GM18517 (cell line): Measurements from ENCODE around the gene MGRN1.
"Not testable (repeated sequence)": the region's sequence is repeated elsewhere in the genome, so short reads cannot be mapped to it uniquely, and the experiment has no call there.

Experiments used
- ATAC-seq: cut with Tn5 transposase; IDR thresholded peaks from one replicate; pipeline ENCODE4 v1.9.1; 2021; ENCODE audit warnings: mild to moderate bottlenecking, moderate library complexity; ENCODE audit not compliant: unreplicated experiment

The MGRN1 gene

DNA sequence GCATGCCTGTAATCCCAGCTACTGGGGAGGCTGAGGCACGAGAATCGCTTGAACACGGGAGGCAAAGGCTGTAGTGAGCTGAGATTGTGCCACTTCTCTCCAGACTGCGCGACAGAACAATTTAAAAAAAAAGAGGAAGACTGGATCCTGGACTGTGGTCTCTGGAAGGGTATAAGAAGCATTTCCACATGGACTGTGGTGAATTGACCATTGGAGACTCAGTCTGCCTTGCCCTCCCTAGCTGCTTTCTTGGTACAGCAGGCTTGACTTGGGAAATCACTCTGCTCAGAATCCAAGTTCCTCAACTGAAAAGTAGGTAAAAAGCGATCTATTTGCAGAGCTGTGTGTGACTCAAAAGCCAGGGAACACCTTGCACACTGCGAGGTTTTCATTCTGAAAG is 1.0 kb upstream of the MGRN1 start:
- ATAC-seq, result no peak

DNA sequence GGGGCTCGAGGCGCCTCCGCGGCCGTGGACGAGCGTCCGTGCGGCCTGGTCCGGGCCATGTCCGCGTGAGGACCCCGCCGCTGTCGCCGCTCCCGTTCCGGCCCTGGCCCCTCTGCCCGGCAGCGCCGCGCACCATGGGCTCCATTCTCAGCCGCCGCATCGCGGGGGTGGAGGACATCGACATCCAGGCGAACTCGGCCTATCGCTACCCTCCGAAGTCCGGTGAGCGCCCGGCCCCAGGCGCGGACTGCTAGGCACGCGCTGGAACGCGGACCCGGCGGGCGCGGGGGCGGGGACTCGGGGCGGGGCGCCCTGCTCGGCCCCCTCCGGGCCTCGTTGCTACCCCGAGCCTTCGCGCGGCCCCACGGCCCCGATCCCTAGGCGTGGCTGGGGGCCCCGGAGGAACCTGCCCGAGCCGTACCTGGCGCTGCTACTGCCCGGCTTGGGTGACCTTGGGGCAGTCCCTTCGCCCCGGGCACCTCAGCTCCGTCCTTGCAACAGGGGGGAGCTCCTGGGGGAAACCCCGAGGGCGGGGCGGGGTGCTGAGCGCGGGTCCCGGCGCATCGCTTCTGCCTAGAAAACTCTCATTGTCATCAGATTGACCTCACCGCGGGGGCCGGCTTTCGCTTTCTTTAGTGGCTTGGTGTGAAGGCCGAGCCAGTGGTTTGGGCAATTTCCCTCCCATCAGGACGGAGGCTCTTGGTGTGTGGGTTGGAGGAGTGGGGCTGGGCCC is 367 bp downstream of the MGRN1 start:
- peak; percentile 65 for ATAC-seq

DNA sequence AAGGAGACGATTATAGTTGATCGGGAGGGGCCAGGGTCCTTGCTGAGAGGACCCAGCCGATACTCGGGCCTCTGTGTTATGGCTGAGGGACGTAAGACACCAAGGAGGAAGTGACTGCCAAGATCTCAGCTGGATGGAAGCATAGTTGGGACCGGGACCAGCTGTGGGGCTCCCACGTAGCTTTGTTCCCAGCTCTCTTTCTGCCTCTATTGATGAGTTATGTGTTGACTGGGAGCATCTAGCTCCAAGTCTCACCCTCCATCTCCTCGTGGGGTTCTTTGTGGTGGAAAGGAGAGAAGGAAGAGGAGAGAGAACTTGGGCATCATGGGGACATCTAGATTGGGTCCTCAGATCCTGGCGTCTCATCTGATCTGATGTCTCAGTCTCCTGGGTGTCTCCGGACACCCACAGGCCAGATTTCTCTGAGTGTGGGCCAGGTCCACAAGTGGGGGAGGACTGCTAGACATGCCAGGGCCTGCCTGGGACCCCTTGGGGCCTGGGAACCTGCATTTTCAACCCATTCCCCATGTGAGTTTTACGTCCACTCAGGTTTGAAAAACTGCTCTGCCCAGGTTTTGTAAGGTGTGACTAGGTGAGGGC is 1.0 kb downstream of the MGRN1 start:
- no peak for ATAC-seq

DNA sequence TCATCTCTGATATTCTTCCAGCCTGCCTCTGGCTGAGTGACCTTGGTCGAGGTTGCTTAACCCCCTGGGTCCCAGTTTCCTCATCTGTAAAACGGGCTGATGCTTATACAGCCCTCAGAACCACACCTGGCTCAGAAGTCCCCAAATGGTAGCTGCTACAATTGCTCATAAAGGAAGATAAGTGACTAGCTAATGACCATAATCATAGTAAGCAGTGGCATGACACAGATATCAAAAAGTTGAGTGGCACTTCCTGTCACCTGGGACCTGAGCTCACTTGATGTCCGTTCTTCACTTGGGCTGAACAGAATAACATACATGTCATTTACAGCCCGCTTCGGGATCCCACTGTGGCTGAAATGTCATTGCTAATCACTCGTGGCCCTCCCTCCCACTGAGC is 1.8 kb downstream of the MGRN1 start:
- ATAC-seq, result no peak

DNA sequence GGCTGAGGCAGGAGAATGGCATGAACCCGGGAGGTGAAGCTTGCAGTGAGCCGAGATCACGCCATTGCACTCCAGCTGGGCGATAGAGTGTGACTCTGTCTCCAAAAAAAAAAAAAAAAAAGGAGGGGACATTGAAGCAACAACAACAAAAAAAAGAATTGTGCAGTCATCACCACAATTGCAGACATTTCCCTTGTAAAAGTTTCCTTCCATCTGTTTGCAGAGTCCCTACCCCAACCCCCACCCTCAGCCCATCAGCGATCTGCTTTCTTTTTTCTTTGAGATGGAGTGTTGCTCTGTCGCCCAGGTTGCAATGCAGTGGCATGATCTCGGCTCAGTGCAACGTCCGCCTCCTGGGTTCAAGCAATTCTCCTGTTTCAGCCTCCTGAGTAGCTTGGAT is 3.7 kb downstream of the MGRN1 start:
- ATAC-seq, result no peak

DNA sequence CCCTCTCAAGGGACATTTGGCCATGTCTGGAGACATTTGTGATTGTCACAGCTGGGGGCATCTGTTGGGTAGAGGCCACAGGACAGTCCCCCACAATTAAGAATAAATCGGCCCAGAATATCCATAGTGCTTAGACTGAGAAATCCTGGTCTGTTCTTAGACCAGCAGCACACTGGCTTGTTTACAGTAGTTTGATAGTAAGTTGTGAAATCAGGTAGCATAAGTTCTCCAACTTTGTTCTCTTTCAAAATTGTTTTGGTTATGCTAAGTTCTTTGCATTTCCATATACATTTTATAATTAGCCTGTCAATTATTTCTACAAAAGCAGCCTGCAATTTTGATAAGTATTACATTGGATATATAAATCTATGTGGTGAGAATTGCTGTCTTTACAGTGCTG is 6.8 kb downstream of the MGRN1 start:
- no peak for ATAC-seq

DNA sequence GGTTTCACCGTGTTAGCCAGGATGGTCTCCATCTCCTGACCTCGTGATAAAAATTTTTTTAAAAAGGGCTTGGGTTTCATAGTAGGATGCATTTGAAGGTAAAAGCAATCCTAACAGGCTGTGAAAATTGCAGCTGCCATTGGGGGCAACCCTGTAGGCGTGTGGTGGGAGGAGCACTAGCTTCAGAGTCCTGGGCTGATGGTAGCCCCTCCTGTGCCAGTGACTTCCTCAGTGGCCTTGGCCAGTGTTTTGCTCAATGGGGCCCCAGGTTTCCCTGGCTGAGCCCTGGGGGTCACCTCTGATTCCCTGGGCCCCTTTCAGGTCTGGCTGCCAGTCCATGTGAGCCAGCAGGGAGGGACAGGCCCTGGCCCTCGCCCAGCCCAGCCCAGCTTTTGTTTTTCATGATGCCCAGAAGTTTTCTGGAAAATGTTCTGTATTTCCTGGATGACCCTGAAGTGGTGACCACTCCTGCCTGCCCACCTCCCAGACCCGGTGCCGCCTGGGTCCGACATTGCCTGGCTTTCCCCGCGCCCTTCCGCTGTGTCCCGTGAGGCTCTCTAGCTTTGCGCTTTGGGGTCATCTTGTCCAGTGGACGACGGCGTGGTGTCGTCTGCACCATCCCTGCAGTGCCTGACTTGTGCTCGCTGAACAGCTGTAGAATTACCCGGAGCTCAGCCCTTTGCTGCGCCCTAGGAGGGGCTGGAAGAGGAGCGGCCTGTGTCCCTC is 9.4 kb downstream of the MGRN1 start:
- no peak for ATAC-seq

DNA sequence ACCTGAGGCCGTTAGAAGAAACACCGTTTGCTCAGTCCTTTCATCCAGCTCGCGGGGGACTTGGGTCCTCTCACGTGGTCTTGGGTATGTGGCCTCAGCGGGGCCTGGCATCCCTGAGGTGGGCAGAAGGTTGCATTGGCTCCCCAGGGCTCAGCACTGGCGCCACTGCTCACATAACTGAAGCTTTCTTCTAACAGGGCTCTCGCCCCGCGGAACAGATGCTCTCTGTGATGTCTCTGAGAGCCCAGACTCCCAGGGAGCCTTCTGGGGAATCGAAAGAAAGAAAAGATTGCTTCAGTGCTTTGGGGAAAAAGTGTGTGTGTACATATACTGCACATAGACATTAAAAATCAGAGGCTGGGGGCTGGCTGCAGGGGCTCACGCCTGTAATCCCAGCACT is 10.1 kb downstream of the MGRN1 start:
- no peak for ATAC-seq

DNA sequence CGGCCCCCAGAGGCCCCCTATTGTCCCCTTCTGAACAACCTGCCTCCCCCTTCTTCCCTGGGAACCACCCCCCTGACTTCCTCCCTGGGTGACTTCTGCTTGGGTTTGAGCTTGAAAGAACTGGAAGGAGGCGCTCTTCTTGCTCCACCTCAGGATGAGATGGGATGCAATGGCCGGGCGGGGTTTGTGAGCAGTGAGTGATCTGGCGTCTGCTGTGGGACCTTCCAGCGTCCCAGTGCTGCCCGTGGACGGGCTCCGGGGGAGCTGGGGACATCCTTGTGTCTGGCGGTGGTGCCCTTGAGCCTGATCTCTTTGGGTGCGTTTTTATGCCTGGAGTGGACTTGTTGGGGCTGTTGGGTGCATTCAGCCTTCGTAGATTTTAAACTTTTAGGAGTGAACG is 11.6 kb downstream of the MGRN1 start:
- no peak for ATAC-seq

DNA sequence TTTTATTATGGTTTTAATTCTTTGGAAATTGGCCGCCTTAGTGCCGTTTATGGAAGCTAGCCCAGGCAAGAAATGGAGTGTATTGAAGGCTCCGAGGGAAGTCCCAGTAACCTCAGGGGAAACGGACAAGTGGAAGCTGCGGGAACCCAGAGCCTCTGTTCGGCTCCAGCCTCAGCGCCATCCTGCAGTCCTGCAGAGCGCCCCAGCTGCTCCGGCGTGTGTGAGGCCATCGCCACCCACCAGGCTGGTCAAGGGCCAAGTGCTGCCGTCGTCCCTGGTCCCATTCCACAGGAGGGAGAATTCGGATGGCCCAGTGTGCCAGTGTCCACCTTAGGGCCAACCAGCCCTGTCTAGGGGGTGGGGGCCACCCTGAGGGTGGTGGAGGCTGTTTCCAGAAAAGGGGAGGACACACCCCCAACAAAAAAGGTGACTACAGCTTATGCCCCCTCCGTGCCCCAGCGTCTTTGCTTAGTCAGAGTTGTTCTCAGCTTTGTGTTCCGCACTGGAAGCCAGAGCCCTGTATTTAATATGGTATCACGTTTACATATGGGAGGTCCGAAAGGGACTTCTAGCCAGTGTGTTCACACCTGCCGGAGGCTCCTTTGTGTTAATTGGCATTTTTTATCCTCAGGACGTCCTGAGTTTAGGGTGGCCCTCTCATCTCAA is 13.0 kb downstream of the MGRN1 start:
- no peak for ATAC-seq

DNA sequence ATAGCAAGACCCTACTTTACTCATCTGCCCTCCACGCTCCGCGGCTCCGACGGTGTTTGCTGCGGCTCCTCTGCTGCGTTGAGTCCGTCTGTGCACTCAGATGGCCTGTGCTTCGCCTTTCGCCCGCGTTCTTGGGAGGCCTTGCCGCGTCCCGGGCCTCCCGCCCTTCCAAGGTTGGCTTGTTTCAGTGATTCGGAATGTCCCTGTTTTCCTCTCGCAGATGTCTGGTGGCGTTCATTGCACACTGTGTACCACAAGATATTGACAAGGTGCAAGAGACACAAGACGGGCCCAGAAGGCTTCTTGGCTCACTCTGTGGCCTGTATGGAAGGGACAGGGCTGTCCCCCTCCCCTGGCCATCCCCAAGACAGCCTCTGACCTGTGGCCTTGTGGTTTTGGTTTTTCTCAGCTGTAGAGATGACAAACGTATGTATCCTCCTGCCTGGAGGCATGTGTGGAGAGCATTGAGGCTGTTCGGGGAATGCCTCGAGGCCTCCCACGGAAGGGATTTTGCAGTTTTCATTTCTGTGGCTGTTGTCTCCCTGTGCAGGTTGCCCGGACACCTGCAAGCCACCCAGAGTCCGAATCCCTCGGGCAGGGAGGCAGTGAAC is 15.4 kb downstream of the MGRN1 start:
- no peak for ATAC-seq

DNA sequence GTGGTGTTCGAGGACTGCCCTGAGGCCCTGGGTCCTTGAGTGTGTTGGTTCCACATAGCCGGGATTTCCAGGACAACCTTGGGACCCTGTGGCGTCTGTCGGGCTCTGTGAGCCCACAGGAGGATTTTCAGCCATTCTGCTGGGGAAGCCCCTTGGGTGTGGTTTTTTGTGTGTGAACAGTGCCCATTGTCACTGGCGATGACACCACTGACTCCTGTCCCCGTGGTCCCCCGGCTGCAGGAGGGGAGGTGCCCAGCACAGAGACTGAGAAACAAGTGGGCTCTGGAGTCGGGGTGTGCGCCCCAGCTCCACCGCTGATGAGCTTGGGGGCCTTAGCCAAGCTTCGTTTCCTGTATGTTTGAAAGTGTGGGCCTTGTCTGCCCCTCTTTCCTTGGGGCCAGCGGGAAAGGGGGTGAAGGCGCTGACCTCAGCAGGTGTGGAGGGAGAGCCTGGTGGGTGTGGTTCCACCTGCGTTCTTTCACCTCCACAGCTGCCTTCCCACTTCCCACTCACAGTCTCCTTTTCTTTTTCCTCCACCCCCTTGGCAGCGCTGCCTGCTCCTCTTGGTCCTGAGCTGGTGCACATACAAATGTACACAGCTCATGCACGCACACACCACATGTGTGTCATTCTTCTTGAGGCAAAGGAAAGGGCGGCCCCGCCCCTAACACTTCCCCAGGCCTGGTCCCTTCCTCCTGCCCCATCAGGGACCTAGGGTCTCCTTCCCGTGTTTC is 16.1 kb downstream of the MGRN1 start:
- ATAC-seq, result no peak

DNA sequence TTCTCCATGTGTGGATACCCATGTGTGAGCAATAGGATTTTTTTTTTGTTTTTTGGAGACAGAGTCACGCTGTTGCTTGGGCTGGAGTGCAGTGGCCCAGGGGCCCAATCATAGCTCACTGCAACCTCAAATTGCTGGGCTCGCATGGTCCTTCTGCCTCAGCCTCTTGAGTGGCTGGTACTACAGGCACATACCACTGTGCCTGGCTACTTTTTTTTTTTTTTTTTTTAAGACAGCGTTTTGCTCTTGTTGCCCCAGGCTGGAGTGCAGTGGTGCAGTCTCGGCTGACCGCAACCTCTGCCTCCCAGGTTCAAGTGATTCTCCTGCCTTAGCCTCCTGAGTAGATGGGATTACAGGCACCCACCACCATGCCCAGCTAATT is 16.7 kb downstream of the MGRN1 start:
- ATAC-seq, result no peak

DNA sequence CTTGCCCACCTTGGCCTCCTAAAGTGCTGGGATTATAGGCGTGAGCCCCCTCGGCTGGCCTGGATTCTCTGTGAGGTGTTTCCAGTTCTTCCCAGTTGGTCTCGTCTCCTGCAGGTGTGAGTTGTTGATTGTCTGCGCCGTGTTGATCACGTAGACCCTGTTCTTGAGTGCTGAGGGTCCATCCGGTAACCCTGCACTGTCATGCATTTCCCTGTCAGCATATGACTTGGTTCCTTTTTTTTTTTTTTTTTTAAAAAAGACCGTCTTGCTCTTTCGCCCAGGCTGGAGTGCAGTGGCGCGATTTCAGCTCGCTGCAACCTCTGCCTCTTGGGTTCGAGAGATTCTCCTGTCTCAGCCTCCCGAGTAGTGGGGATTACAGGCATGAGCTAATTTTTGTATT is 17.3 kb downstream of the MGRN1 start:
- no peak for ATAC-seq

DNA sequence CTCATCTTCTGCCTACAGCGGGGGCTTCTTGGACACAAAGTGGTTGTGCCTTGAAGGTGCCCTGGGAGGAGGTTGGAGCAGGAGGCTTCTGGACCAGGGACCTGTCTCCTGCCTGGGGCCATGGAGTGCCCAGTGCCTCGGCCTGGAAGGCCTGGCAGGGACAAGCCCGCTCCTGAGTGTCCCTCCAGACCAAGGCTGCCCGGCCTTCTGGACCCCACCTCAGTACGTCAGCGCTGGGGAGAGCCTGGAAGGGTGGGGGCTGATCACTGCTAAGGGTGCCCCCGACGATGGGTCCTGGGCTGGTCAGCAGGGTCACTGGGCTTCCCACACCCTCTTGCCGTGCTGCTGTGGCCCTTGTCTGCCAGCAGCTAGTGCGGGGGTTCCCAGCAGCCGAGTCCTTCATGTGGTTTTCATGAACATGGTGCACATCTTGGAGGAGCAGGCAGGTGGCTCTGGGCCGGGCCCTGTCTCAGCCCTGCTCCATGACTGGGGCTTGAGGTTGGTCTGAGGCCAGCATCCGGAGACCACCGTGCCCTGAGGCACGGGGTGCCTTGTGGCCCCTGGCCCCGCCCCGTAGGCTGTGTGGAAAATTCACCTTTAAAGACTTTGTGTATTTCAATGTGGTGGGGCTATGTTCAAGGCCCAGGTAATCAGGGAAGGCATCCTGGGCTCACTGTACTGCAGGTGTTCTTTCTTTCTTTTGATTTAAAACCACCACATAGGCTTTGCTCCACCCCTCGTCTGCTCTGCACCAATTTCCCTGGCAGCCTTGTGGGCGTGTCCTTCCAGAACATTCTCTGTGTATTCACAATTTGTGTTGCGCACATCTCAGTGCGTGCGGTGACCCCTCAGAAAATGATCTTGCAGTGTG is 22.4 kb downstream of the MGRN1 start:
- ATAC-seq, result no peak

DNA sequence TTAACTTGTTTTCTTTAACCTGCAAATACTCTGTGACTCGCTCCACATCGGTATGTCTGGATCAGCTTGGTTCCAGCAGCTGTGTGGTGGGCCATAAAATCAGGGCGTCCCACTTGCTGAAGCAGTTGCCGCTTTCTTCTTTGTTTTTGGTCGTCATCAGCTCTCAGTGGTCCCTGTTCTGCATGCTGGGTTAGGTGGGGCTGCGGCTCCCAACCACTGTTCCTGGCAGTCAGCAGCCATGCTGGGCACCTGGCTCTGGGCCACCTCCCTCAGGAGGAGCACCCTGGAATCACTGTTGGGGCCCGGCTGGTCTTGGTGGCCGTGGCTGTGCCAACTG is 23.0 kb downstream of the MGRN1 start:
- ATAC-seq, result no peak

DNA sequence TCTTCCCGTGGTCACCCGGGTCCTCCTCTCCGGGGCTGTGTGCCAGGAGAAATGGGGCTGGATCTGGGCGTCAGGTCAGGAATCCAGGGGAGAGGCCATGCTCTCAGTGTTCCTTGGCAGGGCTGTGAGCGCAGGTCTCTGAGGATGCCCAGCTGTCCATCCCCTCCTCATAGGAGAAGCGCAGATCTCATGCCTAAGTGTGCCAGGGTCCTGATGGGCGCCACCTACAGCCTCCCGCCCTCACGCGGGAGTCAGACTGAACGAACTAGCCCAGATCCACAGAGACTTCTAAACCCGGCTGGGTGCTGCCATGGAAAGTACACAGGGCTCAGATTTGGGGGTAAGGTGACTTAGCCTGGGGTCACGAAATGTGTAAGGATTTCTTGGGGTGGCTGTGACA is 24.3 kb downstream of the MGRN1 start:
- ATAC-seq, result no peak

DNA sequence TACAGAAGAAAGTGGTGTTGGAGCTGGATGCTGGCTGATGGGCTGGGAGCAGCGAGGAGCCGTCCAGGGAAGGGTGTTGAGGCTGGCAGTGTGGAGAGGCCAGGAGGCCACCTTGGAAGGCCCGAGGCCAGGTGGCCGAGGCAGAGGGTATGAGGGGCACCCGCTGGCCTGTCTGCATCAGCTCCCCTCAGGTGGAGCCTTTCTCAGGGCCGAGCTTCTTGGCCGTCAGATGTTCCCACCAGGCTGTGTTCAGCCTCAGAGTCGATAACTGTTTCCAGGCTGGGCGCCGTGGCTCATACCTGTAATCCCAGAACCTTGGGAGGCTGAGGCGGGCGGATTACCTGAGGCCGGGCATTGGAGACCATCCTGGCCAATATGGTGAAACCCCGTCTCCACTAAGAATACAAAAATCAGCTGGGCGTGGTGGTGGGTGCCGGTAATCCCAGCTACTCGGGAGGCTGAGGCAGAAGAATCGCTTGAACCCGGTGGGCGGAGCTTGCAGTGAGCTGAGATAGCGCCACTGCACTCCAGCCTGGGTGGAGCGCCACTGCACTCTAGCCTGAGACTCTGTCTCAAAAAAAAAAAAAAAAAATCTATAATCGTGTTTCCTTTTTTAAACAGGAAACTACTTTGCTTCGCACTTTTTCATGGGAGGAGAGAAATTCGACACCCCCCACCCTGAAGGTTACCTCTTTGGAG is 25.3 kb downstream of the MGRN1 start:
- ATAC-seq, result no peak

DNA sequence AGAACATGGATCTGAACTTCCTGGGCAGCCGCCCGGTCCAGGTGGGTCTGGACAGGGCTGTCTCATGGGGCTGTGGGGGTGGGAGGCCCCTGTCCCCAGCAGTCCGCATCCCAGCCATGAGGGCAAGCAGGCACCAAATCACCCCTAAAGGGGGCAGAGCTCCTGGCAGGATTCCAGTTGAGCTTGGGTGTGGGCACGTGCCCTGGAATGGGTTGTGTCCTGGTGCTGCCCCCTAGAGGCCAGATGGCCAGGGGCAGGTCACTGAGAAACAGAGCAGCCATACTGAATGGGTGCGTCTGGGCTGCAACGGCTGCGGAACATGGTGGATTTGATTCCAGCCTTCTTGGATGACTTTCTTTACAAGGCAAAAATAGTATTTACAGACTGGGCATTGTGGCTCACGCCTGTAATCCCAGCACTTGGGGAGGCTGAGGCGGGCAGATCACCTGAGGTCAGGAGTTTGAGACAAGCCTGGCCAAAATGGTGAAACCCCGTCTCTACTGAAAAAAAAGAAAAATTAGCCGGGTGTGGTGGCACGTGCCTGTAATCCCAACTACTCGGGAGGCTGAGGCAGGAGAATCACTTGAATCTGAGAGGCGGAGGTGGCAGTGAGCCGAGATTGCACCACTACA is 25.9 kb downstream of the MGRN1 start:
- not testable (repeated sequence) for ATAC-seq
